Prostate gland (tissue), 2 donors: ENCODE measurements around the gene PXMP4.

Source experiments
- CTCF ChIP-seq, 4 experiments: fragments of 200-600 bp in 2 of 4; fragments of 450-650 bp in 2 of 4; sonication (generic) in 2 of 4; IDR thresholded peaks; 1 replicate in 3 of 4; 2 replicates in 1 of 4; pipeline ENCODE4 v1.5.1; 2016 to 2019; ENCODE audit warnings: antibody characterized with exemption in 4 of 4, mild to moderate bottlenecking in 2 of 4, moderate library complexity in 2 of 4
- POLR2A ChIP-seq: fragments of 450-650 bp; IDR thresholded peaks from one replicate; pipeline ENCODE4 v1.6.1; 2016; ENCODE audit warnings: antibody characterized with exemption, mild to moderate bottlenecking

GRCh38 chr20:33686984-33687366 is 33.1 kb downstream of the PXMP4 start:
- no peak for TF ChIP-seq CTCF (IDR thresholded peaks at IDR 0.05)
- TF ChIP-seq POLR2A = no peak
